Measurements from ENCODE around the gene OR2M2. TPM values are rescaled to one million over a fixed set of nuclear protein-coding genes. Genes with fewer than 3 reads are reported as not detected.

OR2M2 gene
- total and polyA plus RNA-seq, 2 of the 8 experiments (the other 6 are each of a cell fraction or from before 2014, with no cell fraction given): not detected

DNA sequence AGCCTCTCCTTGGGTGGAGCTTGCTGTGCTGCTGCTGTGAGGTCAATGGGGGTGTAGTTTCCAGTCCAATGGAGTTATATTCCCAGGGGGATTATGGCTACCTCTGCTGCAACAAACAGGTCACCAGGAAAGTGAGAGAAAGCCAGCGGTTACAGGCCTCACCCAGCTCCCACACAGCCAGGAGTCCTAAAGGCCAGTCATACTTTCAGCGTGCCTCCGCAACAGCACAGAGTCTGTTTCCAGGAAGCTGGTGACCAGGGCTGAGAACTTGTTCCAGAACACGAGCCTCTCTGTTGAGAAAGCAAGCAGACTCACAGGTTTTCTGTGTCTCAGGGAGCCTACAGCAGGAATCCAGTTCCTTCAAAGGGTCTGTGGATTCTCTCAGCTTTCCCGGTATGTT lies 47.0 kb upstream of the OR2M2 start:
- Histone ChIP-seq H2BK5ac (ENCODE audit: low read depth, low read length) (no peak overlapping the region), H3K4me3 (ENCODE audit: extremely low read depth in 1 of 4, insufficient read depth in 2 of 4, low read depth in 3 of 4, low read length in 4 of 4) (no peak overlapping the region), H2BK12ac (ENCODE audit: low read depth, low read length) (no peak overlapping the region), H4K91ac (replicated peaks; ENCODE audit: insufficient read length, low read length) (no peak overlapping the region), H3K36me3 (ENCODE audit: control insufficient read depth in 2 of 4, insufficient read depth in 4 of 4, low read length in 3 of 4) (no peaks in the 10 kb centered on the region), H3K4me1 (replicated peaks in 1 of 4; ENCODE audit: control insufficient read depth in 3 of 4, insufficient read depth in 4 of 4, low read length in 3 of 4) (no peaks in the 10 kb centered on the region), H3K9me3 (ENCODE audit: insufficient read depth in 2 of 2, low read depth in 1 of 2, low read length in 1 of 2) (peaks cover 58 to 76% of the 10 kb centered on the region in 2 experiments), H2BK15ac (ENCODE audit: low read length) (no peak overlapping the region), H3K27ac (ENCODE audit: low read depth, low read length) (no peak overlapping the region), H3K27me3 (replicated peaks in 1 of 4; ENCODE audit: control insufficient read depth in 3 of 4, extremely low read depth in 1 of 4, insufficient read depth in 3 of 4, low read length in 3 of 4) (no peaks in the 10 kb centered on the region), H4K20me1 (replicated peaks in 1 of 2; ENCODE audit: control insufficient read depth in 1 of 2, insufficient read depth in 2 of 2, low read length in 2 of 2) (no peaks in the 10 kb centered on the region), H2BK120ac (replicated peaks; ENCODE audit: low read depth, low read length) (no peak overlapping the region), H3K4me2 (ENCODE audit: insufficient read depth in 1 of 2, low read depth in 2 of 2, low read length in 2 of 2) (no peak overlapping the region), H3K23me2 (ENCODE audit: low read depth, low read length) (no peaks in the 10 kb centered on the region), H2AFZ (ENCODE audit: low read length) (no peak overlapping the region), H4K8ac (ENCODE audit: extremely low read depth, insufficient read depth, low read length) (no peak overlapping the region), H3K4ac (replicated peaks; ENCODE audit: insufficient read length, low read depth, low read length) (no peak overlapping the region), H3K14ac (ENCODE audit: insufficient read length) (no peak overlapping the region), H3K79me2 (ENCODE audit: control insufficient read depth in 1 of 2, insufficient read depth in 2 of 2, low read length in 2 of 2) (no peaks in the 10 kb centered on the region), H4K5ac (ENCODE audit: insufficient read length, low read depth, low read length) (no peak overlapping the region), H2BK20ac (ENCODE audit: low read length) (no peak overlapping the region), H3K23ac (ENCODE audit: insufficient read length) (no peak overlapping the region), H2AK5ac (ENCODE audit: low read depth, low read length) (no peak overlapping the region), H3K18ac (ENCODE audit: extremely low read depth, low read length) (no peak overlapping the region), H3K9ac (replicated peaks in 1 of 4; ENCODE audit: extremely low read depth in 1 of 4, low read depth in 3 of 4, low read length in 3 of 4) (no peak overlapping the region), H3K56ac (replicated peaks; ENCODE audit: insufficient read length, low read depth, low read length) (no peak overlapping the region), H3K79me1 (ENCODE audit: low read depth, low read length) (no peaks in the 10 kb centered on the region)
- FAIRE-seq (no peak), DNase-seq (ENCODE audit: low read depth in 1 of 2, low spot score in 2 of 2) (no peak)
- POLR2A ChIA-PET (ENCODE audit: partially characterized antibody): no interaction called here
- WGBS, 2 experiments (ENCODE audit: extremely low coverage in 1 of 2, insufficient coverage in 1 of 2, insufficient read length in 1 of 2, insufficient replicate concordance in 2 of 2, low coverage in 1 of 2, low lambda C conversion rate in 2 of 2, missing lambda C conversion rate in 1 of 2): 85% methylated on average over 5 of the region's 5 CpGs; no CpG with 5 or more reads in 1 of the 2 experiments
- CTCF ChIA-PET (ENCODE audit: partially characterized antibody): no interaction called here
- TF ChIP-seq GTF2F1 (IDR thresholded peaks at IDR 0.05; ENCODE audit: borderline replicate concordance, low read depth, low read length): no peak
- TF ChIP-seq CHD2 (IDR thresholded peaks at IDR 0.05; ENCODE audit: low read length): no peak
- TF ChIP-seq, protein P1, sequence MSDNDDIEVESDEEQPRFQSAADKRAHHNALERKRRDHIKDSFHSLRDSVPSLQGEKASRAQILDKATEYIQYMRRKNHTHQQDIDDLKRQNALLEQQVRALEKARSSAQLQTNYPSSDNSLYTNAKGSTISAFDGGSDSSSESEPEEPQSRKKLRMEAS (IDR thresholded peaks at IDR 0.05): no peak
- no peak for TF ChIP-seq NRF1 (IDR thresholded peaks at IDR 0.05; ENCODE audit: low read depth, low read length)
- no peak for TF ChIP-seq YY1 (IDR thresholded peaks at IDR 0.05; ENCODE audit: low read depth, low read length)
- TF ChIP-seq, protein P2, sequence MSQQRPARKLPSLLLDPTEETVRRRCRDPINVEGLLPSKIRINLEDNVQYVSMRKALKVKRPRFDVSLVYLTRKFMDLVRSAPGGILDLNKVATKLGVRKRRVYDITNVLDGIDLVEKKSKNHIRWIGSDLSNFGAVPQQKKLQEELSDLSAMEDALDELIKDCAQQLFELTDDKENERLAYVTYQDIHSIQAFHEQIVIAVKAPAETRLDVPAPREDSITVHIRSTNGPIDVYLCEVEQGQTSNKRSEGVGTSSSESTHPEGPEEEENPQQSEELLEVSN (IDR thresholded peaks at IDR 0.05): no peak
- TF ChIP-seq, protein P3, sequence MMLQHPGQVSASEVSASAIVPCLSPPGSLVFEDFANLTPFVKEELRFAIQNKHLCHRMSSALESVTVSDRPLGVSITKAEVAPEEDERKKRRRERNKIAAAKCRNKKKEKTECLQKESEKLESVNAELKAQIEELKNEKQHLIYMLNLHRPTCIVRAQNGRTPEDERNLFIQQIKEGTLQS (IDR thresholded peaks at IDR 0.05; ENCODE audit: insufficient read depth, low read depth, low read length): no peak
- no peak for TF ChIP-seq JUND (IDR thresholded peaks at IDR 0.05; ENCODE audit: low read length)
- TF ChIP-seq SP1 (IDR thresholded peaks at IDR 0.05; ENCODE audit: low read depth, low read length): no peak
- no peak for TF ChIP-seq CBX5 (IDR thresholded peaks at IDR 0.05; ENCODE audit: low read depth, low read length)
- TF ChIP-seq POU5F1 (IDR thresholded peaks at IDR 0.05; ENCODE audit: low read depth, low read length): no peak
- no peak for TF ChIP-seq TBP (IDR thresholded peaks at IDR 0.05; ENCODE audit: low read depth, low read length)
- no peak for TF ChIP-seq SIRT6 (IDR thresholded peaks at IDR 0.05; ENCODE audit: low read length)
- no peak for TF ChIP-seq EGR1 (IDR thresholded peaks at IDR 0.05; ENCODE audit: borderline replicate concordance, low read depth, low read length)
- TF ChIP-seq CEBPB (IDR thresholded peaks at IDR 0.05; ENCODE audit: low read depth, low read length): no peak
